ENCODE measurements around the gene SLC10A7.

The SLC10A7 gene

GRCh38 chr4:146232131-146232722 is 289.5 kb downstream of the SLC10A7 start:
- TF ChIP-seq MAX (IDR thresholded peaks at IDR 0.05; ENCODE audit: low read depth, low read length), result no peak
- DNase-seq (ENCODE audit: low read depth), result no peak

GRCh38 chr4:146229406-146229805 is 292.3 kb downstream of the SLC10A7 start:
- no peak for TF ChIP-seq CTCF (IDR thresholded peaks at IDR 0.05; ENCODE audit: low read depth, low read length)
- TF ChIP-seq POLR2A (IDR thresholded peaks at IDR 0.05; ENCODE audit: extremely low read depth, insufficient read length), result no peak
- no peak for TF ChIP-seq MYC (IDR thresholded peaks at IDR 0.05; ENCODE audit: low read depth, low read length)
- TF ChIP-seq MAX (IDR thresholded peaks at IDR 0.05; ENCODE audit: low read depth, low read length), result no peak
- no peak for DNase-seq (ENCODE audit: low read depth)
- no peak overlapping the region for H3K4me3 ChIP-seq (ENCODE audit: low read depth, low read length)

More at GRCh38 chr4:146232131-146232722, 289.5 kb downstream of the SLC10A7 start:
- no peak overlapping the region for H3K4me3 ChIP-seq (ENCODE audit: low read depth, low read length)

GRCh38 chr4:146224326-146224966 is 297.3 kb downstream of the SLC10A7 start:
- DNase-seq (ENCODE audit: low read depth), result no peak
- H3K4me3 ChIP-seq (ENCODE audit: low read depth, low read length), result no peak overlapping the region
- no peak for TF ChIP-seq MYC (IDR thresholded peaks at IDR 0.05; ENCODE audit: low read depth, low read length)
- TF ChIP-seq POLR2A (IDR thresholded peaks at IDR 0.05; ENCODE audit: extremely low read depth, insufficient read length), result no peak
- TF ChIP-seq MAX (IDR thresholded peaks at IDR 0.05; ENCODE audit: low read depth, low read length), result no peak
- no peak for TF ChIP-seq CTCF (IDR thresholded peaks at IDR 0.05; ENCODE audit: low read depth, low read length)

GRCh38 chr4:146222313-146222712 is 299.4 kb downstream of the SLC10A7 start:
- H3K4me3 ChIP-seq (ENCODE audit: low read depth, low read length), result no peak overlapping the region
- DNase-seq (ENCODE audit: low read depth), result no peak
- TF ChIP-seq MYC (IDR thresholded peaks at IDR 0.05; ENCODE audit: low read depth, low read length), result no peak
- no peak for TF ChIP-seq MAX (IDR thresholded peaks at IDR 0.05; ENCODE audit: low read depth, low read length)
- no peak for TF ChIP-seq CTCF (IDR thresholded peaks at IDR 0.05; ENCODE audit: low read depth, low read length)
- TF ChIP-seq POLR2A (IDR thresholded peaks at IDR 0.05; ENCODE audit: extremely low read depth, insufficient read length), result no peak

- TF ChIP-seq POLR2A (IDR thresholded peaks at IDR 0.05; ENCODE audit: extremely low read depth, insufficient read length), result no peak
- TF ChIP-seq MYC (IDR thresholded peaks at IDR 0.05; ENCODE audit: low read depth, low read length), result no peak
- no peak for TF ChIP-seq CTCF (IDR thresholded peaks at IDR 0.05; ENCODE audit: low read depth, low read length)
- TF ChIP-seq MAX (IDR thresholded peaks at IDR 0.05; ENCODE audit: low read depth, low read length), result no peak
- no peak within 1 kb of the TSS for H3K4me3 ChIP-seq (ENCODE audit: low read depth, low read length)
- DNase-seq (ENCODE audit: low read depth), result no peak
Observed at GRCh38 chr4:146214238-146214637, 307.5 kb downstream of the SLC10A7 start, which contains the start of gene REELD1. TSS of gene REELD1 (plus strand) at chr4:146214538. CDS start at chr4:146216953, 2,415 bp downstream.

GRCh38 chr4:146212781-146213180 is 309.0 kb downstream of the SLC10A7 start:
- H3K4me3 ChIP-seq (ENCODE audit: low read depth, low read length), result no peak overlapping the region
- DNase-seq (ENCODE audit: low read depth), result no peak
- TF ChIP-seq MAX (IDR thresholded peaks at IDR 0.05; ENCODE audit: low read depth, low read length), result no peak
- no peak for TF ChIP-seq MYC (IDR thresholded peaks at IDR 0.05; ENCODE audit: low read depth, low read length)
- TF ChIP-seq CTCF (IDR thresholded peaks at IDR 0.05; ENCODE audit: low read depth, low read length), result no peak
- no peak for TF ChIP-seq POLR2A (IDR thresholded peaks at IDR 0.05; ENCODE audit: extremely low read depth, insufficient read length)
